GM19467 (cell line): ENCODE measurements around the gene SORD.
A peak's percentile ranks its signal among the peaks of the same experiment; 100 is the strongest.
"Not testable (repeated sequence)": the region's sequence is repeated elsewhere in the genome, so short reads cannot be mapped to it uniquely, and the experiment has no call there.

Experiments
- ATAC-seq: cut with Tn5 transposase; IDR thresholded peaks from one replicate; pipeline ENCODE4 v1.9.1; 2021; ENCODE audit warnings: mild to moderate bottlenecking, moderate library complexity; ENCODE audit not compliant: unreplicated experiment

SORD gene

DNA sequence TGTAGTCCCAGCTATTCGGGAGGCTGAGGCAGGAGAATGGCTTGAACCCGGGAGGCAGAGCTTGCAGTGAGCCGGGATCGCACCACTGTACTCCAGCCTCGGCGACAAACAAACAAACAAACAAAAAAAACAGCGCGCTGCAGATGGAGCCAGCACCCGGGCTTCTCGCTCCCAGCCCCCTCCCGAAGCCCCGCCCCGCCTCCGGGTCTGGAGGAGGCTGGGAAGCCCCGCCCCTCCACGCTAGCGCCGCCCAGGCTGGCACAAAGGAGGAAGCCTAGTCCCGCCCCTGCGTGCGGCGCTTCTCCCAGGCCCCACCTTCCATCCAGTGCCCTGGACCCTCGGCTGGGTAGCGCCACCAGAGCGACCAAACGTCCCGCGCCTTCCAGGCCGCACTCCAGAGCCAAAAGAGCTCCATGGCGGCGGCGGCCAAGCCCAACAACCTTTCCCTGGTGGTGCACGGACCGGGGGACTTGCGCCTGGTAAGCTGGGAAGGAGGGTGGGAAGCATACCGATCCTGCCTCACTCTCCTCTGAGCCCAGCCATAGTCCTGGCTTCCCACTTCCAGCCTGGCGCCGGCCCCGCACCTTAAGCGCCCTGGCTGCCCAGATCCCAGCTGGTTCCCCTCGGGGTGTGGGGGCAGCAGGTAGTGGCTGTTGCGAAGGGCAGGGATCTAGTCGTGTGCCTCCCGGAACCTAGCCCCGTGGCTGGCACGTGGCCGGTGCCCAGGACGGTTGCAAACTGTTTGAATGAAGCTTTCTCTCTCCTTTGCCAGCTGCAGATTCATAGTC lies at the start of gene SORD:
TSS of gene SORD (plus strand) at position 325 of the 788 bp plus-strand sequence. CDS start at position 414, 89 bp downstream.
- peak; percentile 89 for ATAC-seq

- not testable (repeated sequence) for ATAC-seq
These were observed 46.8 kb upstream of the SORD start for GRCh38 chr15:44976183-44976582.

GRCh38 chr15:44977781-44978180 lies 45.2 kb upstream of the SORD start:
- not testable (repeated sequence) for ATAC-seq

DNA sequence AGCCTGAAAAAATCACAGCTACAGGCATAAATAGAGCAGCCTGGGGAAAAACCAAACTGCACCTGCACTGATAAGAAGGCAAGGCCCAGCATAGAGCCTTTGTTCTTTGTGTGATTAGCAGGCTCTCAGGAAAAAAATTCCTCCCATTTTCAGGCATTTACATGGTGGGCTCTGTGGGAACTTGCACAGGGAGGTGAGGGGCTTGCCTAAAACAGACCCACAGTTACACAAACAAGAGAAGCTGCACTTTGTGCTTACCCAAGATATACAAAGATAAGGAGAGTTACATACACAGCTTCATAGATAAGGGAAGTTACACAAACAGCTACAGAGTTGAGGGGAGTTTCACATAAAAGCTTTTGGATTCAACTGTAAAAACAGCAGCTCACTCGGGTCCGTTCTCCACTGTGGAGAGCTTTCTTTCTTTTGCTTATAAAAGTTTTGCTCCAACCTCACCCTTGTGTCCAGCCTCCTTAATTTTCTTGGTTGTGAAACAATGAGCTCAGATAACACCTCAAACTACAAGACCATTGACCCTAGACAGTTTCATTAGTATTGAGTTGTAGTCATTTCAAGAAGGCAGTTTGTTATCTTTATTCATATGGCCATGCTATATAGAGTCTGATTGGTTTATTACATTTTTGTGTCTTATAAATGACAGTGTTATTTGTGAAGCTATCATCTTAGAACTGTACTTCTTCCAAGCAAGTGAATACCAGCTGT lies 43.2 kb upstream of the SORD start:
- not testable (repeated sequence) for ATAC-seq

DNA sequence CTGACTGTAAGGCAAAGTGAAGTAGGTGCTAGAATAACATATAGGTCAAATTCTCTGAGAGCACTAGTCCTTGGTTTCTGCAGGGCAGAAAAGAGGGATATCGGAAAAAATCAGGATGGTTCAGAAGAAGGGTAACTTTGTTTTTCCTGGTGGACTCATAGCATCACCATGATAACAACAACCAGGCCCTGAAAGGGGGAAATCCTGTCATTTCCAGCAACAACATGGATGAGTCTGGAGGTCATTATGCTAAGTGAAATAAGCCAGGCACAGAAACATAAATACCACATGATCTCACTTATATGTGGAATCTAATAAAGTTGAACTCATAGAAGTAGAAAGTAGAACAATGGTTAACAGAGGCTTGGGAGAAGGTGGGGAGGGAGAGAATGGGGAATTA lies 38.9 kb upstream of the SORD start:
- ATAC-seq: not testable (repeated sequence)

DNA sequence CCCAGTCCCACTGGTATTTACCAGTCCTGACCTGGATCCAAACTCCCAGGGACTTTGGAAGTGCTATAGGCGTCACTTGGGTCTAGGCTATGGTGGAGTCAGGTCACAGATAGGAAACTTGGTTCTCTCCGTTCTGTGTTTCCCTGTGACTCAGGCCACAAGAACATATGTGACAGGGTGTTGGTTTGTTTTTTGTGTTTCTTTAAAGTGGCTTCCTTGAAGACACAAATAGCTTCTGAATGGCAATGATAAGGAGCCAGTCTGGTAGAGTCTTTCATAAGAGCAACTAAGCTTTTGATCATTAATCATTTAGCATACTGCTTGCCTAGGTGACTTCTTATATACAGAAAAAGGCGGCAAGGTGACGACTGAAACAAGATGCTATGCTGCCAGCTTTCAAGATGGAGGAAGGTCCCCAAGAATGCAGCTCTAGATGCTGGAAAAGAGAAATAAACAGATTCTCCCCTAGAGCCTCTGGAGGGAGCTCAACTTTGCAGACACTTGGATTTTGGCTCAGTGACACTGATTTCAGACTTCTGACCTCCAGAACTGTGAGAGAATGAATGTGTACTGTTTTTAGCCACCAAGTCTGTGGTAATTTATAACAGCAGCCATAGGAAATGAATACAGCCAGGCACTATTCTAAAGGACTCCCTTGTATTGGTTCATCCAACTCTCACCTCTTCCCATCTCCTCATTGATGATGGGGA lies 36.5 kb upstream of the SORD start:
- not testable (repeated sequence) for ATAC-seq

DNA sequence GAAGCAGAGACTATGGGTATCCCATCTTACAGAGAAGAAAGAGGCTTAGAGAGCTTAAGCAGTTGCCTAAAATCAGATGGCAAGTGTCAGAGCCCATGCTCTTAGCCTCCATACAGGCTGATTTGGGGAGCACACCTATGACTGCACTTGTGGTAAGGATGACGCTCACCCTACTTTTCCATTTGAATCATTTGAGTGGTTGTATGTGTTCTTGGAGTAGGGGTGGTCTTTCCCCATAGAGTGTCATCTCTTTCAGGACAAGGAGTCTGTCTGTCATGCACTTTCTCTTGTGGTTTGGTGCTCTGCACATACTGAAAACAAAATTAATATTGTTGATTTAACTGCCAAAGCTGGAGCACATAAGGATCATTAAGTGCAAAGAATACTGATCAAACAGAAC lies 35.3 kb upstream of the SORD start:
- not testable (repeated sequence) for ATAC-seq

- not testable (repeated sequence) for ATAC-seq
These were observed 34.7 kb upstream of the SORD start for GRCh38 chr15:44988184-44988869.

GRCh38 chr15:44988870-44989219 lies 34.1 kb upstream of the SORD start:
- not testable (repeated sequence) for ATAC-seq

DNA sequence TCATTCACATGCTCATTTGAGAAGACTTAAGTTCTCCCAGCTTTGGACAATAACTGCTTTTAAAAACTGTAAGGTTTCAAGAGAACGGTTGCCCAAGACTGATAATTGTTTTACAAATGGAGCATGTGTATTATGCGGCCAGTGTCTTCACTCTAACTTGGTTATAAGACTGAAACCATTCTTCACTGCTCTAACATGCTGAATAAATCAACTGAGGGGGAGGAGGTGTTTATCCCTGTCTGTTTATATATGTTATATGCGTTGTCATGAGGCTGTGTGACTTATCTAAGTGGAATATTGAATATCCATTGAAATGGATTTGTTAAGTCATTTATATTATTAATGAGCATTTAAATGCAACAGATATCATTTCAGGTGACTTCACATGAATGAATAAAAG lies 25.4 kb upstream of the SORD start:
- not testable (repeated sequence) for ATAC-seq

DNA sequence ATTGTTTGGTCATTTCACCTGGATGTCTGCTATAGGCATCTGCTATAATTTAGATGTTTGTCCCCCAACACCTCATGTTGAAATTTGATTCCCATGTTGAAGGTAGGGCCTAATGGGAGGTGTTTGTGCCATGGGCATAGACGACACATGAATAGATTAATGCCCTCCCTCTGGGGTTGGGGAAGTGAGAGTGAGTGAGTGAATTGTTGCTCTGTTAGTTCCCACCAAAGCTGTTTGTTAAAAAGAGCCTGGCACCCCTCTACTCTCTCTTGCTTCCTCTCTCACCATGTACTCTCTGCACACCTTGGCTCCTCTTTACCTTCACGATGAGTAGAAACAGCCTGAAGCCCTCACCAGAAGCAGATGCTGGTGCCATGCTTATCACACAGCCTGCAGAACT lies 23.9 kb upstream of the SORD start:
- ATAC-seq: no peak

GRCh38 chr15:45001180-45001579 lies 21.8 kb upstream of the SORD start:
- ATAC-seq: not testable (repeated sequence)

GRCh38 chr15:45003731-45004410 lies 19.1 kb upstream of the SORD start:
- ATAC-seq: not testable (repeated sequence)

GRCh38 chr15:45004590-45005175 lies 18.3 kb upstream of the SORD start:
- not testable (repeated sequence) for ATAC-seq

GRCh38 chr15:45009046-45009445 lies 13.9 kb upstream of the SORD start:
- ATAC-seq: no peak

DNA sequence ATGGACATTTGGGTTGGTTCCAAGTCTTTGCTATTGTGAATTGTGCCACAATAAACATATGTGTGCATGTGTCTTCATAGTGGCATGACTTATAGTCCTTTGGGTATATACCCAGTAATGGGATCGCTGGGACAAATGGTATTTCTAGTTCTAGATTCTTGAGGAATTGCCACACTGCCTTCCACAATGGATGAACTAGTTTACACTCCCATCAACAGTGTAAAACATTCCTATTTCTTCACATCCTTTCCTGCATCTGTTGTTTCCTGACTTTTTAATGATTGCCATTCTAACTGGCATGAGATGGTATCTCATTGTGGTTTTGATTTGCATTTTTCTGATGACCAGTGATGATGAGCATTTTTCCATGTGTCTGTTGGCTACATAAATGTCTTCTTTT lies 7.9 kb upstream of the SORD start:
- ATAC-seq: not testable (repeated sequence)

DNA sequence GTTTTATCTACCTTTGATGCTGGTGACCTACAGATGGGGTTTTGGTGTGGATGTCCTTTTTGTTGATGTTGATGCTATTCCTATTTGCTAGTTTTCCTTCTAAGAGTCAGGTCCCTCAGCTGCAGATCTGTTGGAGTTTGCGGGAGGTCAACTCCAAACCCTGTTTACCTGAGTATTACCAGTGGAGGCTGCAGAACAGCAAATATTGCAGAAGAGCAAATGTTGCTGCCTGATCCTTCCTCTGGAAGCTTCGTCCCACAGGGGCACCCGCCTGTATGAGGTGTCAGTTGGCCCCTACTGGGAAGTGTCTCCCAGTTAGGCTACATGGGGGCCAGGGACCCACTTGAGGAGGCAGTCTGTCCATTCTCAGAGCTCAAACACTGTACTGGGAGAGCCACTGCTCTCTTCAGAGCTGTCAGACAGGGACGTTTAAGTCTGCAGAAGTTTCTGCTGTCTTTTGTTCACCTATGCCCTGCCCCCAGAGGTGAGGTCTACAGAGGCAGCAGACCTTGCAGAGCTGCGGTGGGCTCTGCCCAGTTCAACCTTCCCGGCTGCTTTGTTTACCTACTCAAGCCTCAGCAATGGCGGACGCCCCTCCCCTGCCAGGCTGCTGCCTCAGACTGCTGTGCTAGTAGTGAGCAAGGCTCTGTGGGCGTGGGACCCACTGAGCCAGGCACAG lies 2.6 kb upstream of the SORD start:
- not testable (repeated sequence) for ATAC-seq

DNA sequence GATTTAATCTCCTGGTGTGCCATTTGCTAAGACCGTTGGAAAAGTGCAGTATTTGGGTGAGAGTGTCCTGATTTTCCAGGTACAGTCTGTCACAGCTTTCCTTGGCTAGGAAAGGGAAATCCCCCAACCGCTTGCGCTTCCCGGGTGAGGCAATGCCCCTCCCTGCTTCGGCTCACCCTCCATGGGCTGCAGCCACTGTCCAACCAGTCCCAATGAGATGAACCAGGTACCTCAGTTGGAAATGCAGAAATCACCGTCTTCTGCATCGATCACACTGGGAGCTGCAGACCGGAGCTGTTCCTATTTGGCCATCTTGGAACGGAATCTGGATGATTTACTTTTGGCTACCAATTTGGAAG lies 2.1 kb upstream of the SORD start:
- ATAC-seq: not testable (repeated sequence)

DNA sequence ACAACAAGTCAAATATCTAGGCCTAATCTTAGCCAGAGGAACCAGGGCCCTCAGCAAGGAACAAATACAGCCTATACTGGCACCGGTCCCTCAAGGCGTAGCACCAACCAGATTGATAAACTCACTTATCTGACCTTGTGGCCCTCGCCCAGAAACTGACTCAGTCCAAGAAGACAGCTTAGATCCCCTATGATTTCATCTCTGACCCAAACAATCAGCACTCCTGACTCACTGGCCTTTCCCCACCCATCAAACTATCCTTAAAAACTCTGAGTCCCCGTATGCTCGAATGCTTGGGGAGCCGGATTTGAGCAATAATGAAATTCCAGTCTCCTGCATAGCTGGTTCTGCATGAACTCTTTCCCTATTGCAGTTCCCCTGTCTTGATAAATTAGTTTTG lies 1.6 kb upstream of the SORD start:
- ATAC-seq: no peak
